NT2/D1 (cell line): Measurements from ENCODE around the gene L3MBTL4.
"Not testable (repeated sequence)": the region's sequence is repeated elsewhere in the genome, so short reads cannot be mapped to it uniquely, and the experiment has no call there.

ENCODE experiments used
- DNase-seq: peaks from one replicate; pipeline ENCODE4 v3.0.0-alpha.2; 2011; ENCODE audit warnings: low read depth, low spot score
- H3K27me3 ChIP-seq: 2 replicates; pipeline ENCODE4 v1.6.0; 2011; ENCODE audit warnings: mild to moderate bottlenecking; ENCODE audit not compliant: insufficient read length, insufficient read depth
- H3K36me3 ChIP-seq: 2 replicates; pipeline ENCODE4 v1.6.1; 2011; ENCODE audit warnings: mild to moderate bottlenecking, low read length, mixed read lengths; ENCODE audit not compliant: insufficient read depth, insufficient read length
- H3K4me1 ChIP-seq: 2 replicates; pipeline ENCODE4 v1.5.1; 2011; ENCODE audit not compliant: insufficient read depth, insufficient read length
- H3K4me3 ChIP-seq: 2 replicates; pipeline ENCODE4 v1.5.1; 2011; ENCODE audit warnings: low read depth; ENCODE audit not compliant: insufficient read length
- H3K9ac ChIP-seq: 2 replicates; pipeline ENCODE4 v1.6.0; 2011; ENCODE audit warnings: low read depth; ENCODE audit not compliant: insufficient read length
- H3K9me3 ChIP-seq: 2 replicates; pipeline ENCODE4 v1.5.1; 2011; ENCODE audit warnings: mild to moderate bottlenecking, low read length; ENCODE audit not compliant: insufficient read depth
- SUZ12 ChIP-seq: IDR thresholded peaks from 2 replicates; pipeline ENCODE4 v1.6.1; 2011; ENCODE audit not compliant: insufficient read length, insufficient read depth; ENCODE audit errors: extremely low read depth
- YY1 ChIP-seq: IDR thresholded peaks from 2 replicates; pipeline ENCODE4 v1.6.1; 2011; ENCODE audit not compliant: insufficient read length, insufficient read depth
- ZNF274 ChIP-seq: IDR thresholded peaks from 2 replicates; pipeline ENCODE4 v1.6.1; 2011; ENCODE audit warnings: mild to moderate bottlenecking, low read depth, low read length

L3MBTL4 gene

DNA sequence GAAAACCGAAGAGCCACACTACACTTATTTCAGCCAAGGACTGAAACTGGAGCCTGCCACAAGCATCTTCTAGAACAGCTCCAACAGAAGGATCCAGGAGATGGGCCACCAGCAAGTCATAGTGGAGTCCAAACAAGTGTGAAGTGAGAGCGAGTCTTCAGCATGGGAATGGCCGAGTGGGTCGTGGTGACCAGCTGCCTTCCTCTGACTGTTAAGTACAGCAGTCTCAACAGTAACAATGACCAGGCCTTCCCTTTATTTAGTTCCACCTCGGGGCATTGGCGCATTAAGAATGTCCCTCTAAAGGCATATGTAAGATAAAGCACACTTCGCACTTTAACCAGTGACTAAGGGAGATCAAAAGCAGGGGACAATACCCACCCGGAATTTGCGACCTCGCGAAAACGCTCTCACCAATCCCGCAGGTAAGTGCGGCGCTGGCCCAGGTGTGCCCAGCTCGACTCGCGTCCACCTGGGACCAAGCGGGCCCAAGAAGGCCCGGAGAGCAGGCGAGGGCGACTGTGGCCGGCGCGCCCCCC is 1.1 kb downstream of the L3MBTL4 start:
- Histone ChIP-seq H3K4me3 (peak overlapping the region; percentile 56), H3K27me3 (peaks cover 32% of the 10 kb centered on the region), H3K4me1 (no peaks in the 10 kb centered on the region), H3K36me3 (no peaks in the 10 kb centered on the region), H3K9ac (peak overlapping the region; percentile 56), H3K9me3 (no peaks in the 10 kb centered on the region)
- DNase-seq: no peak
- TF ChIP-seq YY1 (no peak), ZNF274 (no peak), SUZ12 (no peak)

DNA sequence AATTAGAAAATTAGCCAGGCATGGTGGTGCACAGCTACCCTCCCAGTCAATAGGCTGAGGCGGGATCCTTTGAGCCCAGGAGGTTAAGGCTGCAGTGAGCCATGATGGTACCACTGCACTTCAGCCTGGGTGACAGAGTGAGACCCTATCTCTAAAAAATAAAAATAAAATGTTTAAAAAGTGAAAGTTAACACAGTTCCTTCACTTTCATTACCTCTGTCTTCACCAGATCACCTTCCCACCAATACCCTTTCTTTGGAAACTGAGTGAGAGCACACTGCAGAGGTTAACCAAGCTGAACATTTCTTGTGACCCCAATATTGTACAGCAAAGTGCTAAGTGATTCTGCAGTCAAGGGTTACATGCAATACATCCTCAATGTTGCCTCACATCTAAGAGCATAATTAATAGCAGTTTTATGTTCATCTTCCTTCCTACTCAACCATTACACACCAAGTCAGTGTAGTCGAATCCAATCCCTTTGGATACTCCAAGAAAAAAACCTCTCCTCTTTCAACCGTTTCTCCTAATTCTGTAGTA is 1.7 kb downstream of the L3MBTL4 start:
- Histone ChIP-seq H3K36me3 (no peaks in the 10 kb centered on the region), H3K27me3 (peaks cover 32% of the 10 kb centered on the region), H3K9ac (no peak overlapping the region), H3K9me3 (no peaks in the 10 kb centered on the region), H3K4me3 (no peak overlapping the region), H3K4me1 (no peaks in the 10 kb centered on the region)
- no peak for DNase-seq
- TF ChIP-seq YY1 (no peak), SUZ12 (no peak), ZNF274 (no peak)

DNA sequence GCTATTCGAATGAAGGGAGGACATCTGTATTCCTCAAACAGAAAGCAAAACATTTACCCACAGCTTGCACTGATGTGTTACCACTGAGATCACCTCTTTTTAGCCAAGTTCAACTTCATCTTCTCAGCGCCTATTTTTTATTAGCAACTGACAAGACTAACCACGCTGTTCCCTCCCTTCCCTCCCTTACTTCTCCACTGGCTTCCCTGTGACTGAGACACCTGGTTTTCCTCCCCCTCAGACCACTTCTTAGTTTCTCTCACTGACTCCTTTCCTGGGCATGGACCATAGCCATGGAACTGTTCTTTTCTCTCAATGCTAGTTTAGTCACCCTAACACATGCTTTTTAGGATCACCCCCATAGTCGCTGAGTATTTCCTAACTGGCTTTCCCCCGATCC is 3.3 kb downstream of the L3MBTL4 start:
- Histone ChIP-seq H3K9me3 (no peaks in the 10 kb centered on the region), H3K4me1 (peaks cover 3% of the 10 kb centered on the region), H3K4me3 (no peak overlapping the region), H3K27me3 (peaks cover 32% of the 10 kb centered on the region), H3K9ac (no peak overlapping the region), H3K36me3 (no peaks in the 10 kb centered on the region)
- TF ChIP-seq SUZ12: no peak
- no peak for TF ChIP-seq ZNF274
- TF ChIP-seq YY1: no peak
- no peak for DNase-seq

DNA sequence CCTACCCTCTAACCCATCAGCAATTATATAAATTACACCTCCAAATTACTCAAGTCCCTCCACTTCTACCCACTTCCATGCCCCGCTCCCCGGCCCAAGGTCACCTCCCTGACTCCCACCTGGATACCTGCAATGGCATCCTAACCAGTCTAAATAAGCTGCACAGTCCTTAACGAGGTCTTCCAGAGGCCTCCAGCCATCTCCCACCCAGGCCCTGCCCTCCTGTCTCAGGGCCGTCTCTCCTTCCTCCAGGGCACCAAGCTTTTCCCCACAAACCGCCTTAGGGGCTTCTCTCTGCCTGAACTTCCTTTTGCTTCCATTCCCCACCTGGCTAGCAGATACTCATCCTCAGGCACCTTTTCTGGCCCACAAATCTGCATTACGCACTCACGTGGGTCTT is 4.8 kb downstream of the L3MBTL4 start:
- TF ChIP-seq ZNF274 (no peak), SUZ12 (no peak), YY1 (no peak)
- H3K4me3 ChIP-seq: no peak overlapping the region
- no peak for DNase-seq
- H3K4me1 ChIP-seq: peaks cover 3% of the 10 kb centered on the region
- no peak overlapping the region for H3K9ac ChIP-seq
- no peaks in the 10 kb centered on the region for H3K9me3 ChIP-seq
- peaks cover 24% of the 10 kb centered on the region for H3K27me3 ChIP-seq
- H3K36me3 ChIP-seq: no peaks in the 10 kb centered on the region

DNA sequence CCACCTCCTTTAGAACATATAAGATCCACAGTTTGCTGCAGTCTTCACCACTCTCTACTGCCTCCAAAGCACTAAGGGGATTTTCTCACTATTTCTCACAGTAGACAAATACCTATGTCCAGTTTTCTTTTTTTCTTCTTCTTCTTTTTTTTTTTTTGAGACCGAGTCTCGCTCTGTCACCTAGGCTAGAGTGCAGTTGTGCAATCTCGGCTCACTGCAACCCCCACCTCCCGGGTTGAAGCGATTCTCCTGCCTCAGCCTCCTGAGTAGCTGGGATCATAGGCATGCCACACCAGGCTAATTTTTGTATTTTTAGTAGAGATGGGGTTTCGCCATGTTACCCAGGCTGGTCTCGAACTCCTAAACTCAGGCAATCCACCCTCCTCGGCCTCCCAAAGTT is 6.2 kb downstream of the L3MBTL4 start:
- DNase-seq, H3K4me1 ChIP-seq, H3K9me3 ChIP-seq, H3K4me3 ChIP-seq, H3K9ac ChIP-seq, H3K36me3 ChIP-seq: not testable (repeated sequence)
- H3K27me3 ChIP-seq: peaks cover 13% of the 10 kb centered on the region

DNA sequence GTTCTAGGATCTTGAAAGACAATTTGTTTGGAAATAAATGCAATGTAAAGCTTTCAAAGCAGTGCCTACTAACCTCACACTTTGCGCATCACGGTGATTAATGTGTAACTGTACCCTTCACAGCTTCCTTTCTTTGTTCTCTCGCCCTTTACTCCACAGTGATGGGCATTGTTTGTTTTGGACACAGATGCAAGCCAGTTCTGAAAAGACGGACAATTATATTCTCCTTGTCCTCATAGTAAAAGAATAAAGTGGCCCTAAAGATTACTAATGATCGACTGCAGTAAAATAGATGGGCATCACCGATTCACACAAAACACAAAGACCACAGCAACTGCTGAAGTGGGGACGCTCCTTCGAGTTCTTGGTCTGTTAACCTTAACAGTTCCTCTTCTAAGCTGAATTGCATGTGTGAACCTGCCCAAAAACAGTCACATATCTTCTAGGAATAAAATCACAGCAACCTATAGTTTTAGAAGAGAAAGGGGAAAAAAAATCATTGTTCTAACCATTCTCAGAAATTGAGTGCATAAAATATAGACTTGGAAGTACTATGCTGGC is 7.7 kb downstream of the L3MBTL4 start:
- H3K4me1 ChIP-seq: peaks cover 3% of the 10 kb centered on the region
- H3K9me3 ChIP-seq: no peaks in the 10 kb centered on the region
- H3K36me3 ChIP-seq: no peaks in the 10 kb centered on the region
- no peaks in the 10 kb centered on the region for H3K27me3 ChIP-seq
- no peak overlapping the region for H3K4me3 ChIP-seq
- DNase-seq: no peak
- H3K9ac ChIP-seq: no peak overlapping the region
- TF ChIP-seq ZNF274 (no peak), YY1 (no peak), SUZ12 (no peak)

DNA sequence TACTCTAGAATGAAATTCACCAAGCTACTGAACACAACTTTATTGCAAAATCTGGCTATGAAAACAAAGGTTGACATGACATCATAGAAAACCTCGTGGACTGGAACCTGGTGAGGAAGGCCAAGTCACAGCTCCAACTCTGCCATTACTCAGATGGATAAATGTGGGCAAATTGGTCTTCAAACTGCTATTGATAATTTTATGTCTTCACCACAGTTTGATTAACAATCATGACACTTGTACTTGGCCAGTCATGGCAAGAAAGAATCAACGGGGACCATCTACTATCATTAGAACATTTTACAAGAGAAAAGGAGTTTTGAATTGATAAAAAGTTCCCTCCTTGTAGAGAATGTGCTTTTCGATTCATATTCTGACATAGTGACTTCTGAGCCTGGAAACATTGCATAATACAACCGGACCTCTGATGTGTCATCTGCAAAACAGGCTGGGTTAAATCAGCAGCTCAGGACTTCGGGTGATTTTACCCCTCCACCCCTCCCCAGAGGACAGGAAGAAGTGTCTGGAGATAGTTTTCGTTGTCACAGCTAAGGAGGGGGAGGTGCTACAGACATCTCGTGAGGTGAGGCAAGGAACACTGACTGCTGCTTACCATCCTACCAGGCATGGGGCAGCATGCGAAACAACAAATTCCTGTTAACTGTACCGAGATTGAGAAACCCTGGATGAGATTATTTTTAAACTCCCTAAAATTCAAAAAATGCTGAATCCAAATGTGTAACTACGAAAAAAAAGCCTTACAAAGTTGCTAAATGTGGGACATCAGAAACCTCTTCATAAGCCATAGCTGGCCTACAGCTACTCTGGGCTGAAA is 8.4 kb downstream of the L3MBTL4 start:
- TF ChIP-seq YY1 (no peak), ZNF274 (no peak), SUZ12 (no peak)
- H3K36me3 ChIP-seq: no peaks in the 10 kb centered on the region
- no peak overlapping the region for H3K4me3 ChIP-seq
- H3K9ac ChIP-seq: no peak overlapping the region
- DNase-seq: no peak
- H3K9me3 ChIP-seq: no peaks in the 10 kb centered on the region
- H3K4me1 ChIP-seq: peaks cover 3% of the 10 kb centered on the region
- no peaks in the 10 kb centered on the region for H3K27me3 ChIP-seq
